ENCODE data around the gene DTX1. TPM values are rescaled to one million over a fixed set of nuclear protein-coding genes. Genes with fewer than 3 reads are reported as not detected.
"Not testable (repeated sequence)": the region's sequence is repeated elsewhere in the genome, so short reads cannot be mapped to it uniquely, and the experiment has no call there.

DTX1 gene
- polyA plus RNA-seq, 4 donors, result 11.1 to 15.1 (median 13.0) TPM

DNA sequence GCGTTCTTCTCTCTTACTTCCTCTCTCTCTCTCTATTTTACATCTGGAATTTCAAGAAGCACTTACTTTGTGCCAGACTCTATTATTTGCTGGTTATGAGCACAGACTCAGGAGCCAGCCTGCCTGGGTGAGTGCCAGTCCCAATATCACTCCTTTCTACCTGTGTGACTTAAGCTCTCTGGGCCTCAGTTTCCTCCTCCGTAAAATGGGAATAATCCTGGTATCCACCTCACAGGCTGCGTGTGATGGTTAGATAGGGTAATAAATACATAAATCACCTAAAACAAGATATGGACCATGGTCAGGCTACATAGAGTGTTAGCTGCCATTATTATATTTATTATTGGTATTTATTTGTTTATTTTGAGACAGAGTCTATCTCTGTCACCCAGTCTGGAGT lies 54.7 kb downstream of the DTX1 start:
- DNase-seq (ENCODE audit: low read depth in 4 of 4, low spot score in 3 of 4), result no peak

DNA sequence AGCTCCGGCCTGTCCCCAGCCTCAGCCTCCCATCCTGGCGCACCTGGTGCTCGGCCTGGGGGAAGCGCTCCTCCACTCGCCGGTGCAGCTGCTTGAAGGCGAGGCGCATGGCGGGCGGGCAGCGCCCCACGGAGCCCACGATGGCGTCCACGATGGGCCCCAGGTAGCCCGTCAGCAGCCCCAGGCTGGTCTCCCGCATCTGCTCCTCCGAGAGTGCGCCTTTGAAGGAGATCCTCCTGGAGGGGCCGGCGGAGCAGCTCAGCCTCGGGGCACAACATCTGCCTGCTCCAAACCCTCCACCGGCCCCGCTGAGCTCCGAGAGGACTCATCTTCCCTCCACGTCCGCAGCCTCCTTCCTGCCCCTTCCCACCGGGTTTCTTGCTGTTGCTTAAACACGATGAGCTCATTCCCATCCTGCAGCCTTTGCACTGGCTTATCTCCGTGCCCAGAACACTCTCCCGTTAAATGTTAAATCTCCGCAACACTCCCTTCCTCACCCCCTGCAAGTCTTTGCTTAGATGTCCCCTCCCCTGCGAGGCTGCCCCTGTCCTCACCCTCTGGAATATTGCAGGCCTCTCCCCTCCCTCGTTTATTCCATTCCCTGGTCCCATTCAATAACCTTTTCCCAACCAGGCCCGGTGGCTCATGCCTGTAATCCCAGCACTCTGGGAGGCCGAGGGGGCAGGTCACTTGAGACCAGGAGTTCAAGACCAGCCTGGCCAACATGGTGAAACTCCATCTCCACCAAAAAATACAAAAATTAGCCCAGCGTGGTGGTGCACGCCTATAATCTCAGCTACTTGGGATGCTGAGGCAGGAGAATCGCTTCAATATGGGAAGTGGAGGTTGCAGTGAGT lies 55.7 kb downstream of the DTX1 start:
- no peak for DNase-seq (ENCODE audit: low read depth in 4 of 4, low spot score in 3 of 4)

DNA sequence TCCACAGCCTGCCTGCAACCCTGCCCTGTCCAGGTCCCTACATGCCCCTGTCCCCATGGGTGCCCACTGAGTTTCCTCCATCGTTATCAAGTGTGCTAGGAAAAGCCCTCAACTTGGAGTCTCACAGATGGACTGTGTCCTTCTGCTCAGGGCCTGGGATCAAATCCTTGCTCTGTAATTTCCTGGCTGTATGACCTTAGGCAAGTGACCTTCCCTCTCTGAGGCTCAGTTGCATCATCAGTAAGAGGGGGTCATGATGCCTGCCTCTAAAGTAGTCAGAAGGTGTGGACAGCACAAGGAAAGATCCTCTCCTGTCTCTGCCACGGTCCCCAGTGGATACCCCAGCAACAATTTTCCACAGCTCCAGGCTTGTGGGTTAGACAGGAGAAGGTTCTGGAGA lies 56.9 kb downstream of the DTX1 start:
- no peak for DNase-seq (ENCODE audit: low read depth in 4 of 4, low spot score in 3 of 4)

DNA sequence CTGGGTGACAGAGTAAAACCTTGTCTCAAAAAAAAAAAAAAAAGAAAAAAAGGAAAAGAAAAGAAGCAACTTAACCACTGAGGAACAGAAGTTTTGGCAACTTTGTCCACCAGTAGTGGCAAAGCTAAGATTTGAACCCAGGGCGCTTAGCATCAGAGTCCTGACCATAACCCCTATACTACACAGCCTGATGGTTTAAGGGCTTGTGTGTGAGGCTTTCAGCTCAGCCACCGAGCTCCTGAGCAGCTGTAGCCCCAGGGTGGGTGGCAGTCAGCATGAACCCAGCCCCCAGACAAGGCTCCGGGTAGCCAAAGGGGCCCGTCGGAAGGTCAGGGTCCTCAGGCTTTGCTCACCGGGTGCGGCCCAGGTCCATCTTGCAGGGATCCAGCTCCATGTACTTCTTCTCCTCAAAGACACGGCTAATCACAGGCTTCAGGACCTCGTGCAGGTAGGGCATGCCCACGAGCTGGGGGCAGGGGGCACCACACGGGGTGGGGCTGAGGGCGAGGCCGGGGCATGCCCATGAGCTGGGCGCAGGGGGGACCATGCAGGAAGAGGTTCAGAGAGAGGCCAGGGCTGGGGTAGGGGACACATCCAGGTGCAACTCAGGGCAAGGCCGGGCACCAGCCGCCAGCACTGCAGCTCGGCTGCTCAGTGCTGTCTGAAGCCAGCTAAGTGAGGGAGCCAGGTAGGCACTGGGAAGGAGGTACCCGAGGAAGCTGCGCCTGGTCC lies 58.1 kb downstream of the DTX1 start:
- DNase-seq (ENCODE audit: low read depth in 4 of 4, low spot score in 3 of 4), result no peak

DNA sequence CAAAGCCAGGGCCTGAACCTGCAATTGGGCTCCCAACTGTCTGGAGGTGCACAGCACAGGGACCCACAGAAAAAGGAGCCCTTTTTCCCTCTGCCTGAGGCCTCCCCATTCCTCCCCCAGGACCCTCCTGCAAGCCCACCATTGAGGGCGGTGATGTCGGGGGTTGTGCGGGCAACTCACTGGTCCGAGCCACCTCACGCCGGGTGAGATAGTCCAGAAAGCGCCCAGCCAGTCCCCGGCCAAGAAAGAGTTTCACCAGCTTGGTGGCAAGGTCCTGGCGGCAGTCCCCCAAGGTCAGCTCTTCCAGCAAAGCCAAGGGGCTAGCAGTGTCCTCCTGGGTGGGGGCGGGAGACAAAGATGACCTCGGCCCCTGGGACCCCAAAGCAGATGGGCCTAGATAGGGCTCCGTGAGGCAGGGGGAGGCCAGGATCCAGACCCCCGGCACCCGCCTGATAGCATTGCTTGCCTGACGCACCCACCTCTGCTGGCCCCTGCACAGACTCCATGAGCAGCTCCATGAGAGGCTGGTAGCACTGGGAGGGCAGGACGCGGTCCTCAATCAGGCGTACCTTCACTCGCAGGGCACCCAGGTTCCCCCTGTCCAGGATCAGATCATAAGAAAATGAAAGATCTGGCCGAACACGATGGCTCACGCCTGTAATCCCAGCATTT lies 59.1 kb downstream of the DTX1 start:
- DNase-seq (ENCODE audit: low read depth in 4 of 4, low spot score in 3 of 4), result no peak

DNA sequence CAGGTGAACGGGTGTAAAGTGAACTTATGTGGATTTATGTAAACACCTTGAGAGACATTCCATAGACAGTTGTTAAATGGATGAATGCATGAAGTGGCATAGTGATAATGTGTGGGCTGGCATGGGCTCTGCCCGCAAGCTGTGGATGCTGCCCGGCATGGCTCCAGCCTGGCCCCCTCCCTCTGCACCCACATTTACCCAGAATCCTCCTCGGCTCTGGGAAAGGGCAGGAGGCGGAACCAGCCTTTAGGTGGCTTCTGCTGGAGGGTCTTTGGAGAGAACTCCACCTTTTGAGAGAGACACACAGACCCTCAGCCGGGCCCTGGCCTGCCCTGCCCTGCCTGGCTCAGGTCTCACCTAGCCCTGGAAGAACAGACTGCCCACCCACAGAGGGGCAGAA lies 60.3 kb downstream of the DTX1 start:
- no peak for DNase-seq (ENCODE audit: low read depth in 4 of 4, low spot score in 3 of 4)

DNA sequence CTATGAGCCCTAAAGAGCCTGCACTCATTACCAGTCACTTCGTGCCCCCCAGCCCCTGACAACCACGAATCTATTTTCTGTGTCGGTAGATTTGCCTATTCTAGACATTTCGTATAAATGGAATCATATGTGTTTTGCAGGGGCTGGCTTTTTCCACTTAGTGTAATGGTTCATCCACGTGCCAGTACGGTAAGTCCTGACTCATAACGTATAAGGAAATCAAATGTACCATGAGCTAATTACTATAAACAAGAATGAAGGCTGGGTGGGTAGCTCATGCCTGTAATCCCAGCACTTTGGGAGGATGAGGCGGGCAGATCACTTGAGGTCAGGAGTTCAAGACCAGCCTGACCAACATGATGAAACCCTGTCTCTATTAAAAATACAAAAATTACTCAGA lies 61.2 kb downstream of the DTX1 start:
- DNase-seq (ENCODE audit: low read depth in 4 of 4, low spot score in 3 of 4), result not testable (repeated sequence)

DNA sequence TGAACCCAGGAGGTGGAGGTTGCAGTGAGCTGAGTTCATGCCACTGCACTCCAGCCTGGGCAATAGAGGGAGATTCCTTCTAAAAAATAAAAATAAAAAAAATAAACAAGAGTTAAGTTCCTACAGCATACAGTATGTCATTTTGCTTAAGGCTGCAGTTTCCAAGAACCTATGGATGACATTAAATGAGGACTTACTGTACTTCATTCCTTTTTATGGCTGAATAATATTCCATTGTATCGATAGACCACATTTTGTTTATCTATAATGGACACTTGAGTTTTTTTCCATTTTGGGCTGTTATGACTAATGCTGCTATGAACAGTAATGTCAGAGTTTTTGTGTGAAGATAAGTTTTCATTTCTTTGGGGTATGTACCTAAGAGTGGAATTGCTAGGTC lies 61.6 kb downstream of the DTX1 start:
- DNase-seq (ENCODE audit: low read depth in 4 of 4, low spot score in 3 of 4), result no peak

DNA sequence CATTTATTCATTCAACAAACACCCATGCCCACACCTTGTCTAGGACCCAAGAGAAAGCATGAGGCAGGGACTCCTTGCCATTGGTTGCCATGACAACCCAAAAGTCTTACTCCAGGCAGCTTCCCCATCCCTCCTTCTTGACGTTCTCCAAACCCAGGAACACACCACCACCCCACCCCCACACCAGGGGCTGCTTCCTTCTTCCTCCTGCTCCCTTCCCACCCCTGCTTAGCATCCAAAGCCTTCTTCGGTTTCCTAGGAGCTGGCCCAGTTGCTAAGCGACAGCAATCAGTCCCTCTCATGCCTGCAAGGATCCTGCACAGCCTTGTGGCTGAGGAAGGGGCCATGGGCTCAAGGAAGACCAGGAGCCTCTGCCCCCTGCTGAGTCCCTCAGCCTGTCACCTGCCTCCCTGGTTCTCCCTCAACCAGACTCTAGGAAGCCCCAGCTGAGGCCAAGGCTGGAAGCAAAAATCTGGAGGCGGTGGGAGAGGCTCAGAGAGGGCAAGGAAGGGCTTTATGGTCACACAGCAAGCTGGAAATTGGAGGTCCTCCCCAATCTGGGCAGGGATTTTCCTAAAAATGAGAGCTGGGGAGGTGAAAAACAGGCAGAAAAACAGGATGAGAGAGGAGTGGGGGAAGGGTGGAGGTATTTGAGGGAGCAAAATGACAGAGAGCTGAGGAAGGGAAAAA lies 63.6 kb downstream of the DTX1 start:
- no peak for DNase-seq (ENCODE audit: low read depth in 4 of 4, low spot score in 3 of 4)

DNA sequence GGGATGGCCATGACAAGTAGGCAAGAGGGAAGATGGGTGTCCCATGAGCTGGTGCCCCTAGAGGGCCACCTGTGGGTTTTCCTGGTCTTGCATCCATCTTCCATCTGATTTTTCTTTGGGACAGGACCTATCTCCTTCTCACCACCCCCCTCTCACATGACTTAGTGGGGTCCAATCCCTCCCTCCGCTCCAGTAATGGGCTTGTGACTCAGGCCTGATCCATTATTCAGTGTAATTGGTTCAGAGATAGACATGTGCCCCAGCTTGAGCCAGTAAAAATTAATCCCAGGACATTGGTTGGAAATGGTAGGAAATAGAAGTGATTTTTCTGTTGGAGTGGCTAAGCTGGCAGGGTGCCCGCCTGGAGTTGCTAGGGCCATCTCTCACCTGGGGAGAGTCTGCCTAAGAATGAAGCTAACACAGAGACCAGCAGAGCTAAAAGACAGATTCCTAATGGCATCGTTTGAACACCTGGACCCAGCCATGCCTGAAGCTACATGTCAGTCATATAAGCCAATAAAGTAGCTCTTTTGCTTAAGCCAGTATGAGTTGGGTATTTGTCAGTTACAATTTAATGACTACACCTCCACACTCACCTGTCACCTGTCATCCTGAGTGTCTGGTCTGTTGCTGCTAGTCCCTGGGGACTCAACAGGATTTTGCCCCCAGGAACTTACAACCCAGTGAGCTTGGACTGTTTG lies 64.3 kb downstream of the DTX1 start:
- DNase-seq (ENCODE audit: low read depth in 4 of 4, low spot score in 3 of 4), result no peak

DNA sequence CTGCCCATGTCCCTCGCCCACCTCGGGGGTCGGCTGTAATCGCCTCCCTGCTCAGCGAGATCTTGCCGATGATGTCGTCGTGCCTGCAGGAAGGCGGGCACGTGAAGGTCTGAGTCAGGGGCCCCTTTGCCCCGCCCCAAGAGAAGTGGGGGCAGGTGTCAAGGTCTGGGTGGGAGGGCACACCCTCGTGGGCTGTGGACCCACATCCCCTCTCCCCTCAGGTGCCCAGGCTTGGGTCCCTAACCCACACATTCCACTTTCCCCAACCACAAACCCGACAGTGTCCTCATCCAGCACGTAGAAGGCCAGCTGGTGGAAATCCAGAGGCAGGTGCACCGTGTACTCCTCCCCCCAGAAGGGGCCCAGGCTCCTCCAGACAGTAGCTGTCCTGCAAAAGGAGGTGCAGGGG lies 71.3 kb downstream of the DTX1 start:
- no peak for DNase-seq (ENCODE audit: low read depth in 4 of 4, low spot score in 3 of 4)

DNA sequence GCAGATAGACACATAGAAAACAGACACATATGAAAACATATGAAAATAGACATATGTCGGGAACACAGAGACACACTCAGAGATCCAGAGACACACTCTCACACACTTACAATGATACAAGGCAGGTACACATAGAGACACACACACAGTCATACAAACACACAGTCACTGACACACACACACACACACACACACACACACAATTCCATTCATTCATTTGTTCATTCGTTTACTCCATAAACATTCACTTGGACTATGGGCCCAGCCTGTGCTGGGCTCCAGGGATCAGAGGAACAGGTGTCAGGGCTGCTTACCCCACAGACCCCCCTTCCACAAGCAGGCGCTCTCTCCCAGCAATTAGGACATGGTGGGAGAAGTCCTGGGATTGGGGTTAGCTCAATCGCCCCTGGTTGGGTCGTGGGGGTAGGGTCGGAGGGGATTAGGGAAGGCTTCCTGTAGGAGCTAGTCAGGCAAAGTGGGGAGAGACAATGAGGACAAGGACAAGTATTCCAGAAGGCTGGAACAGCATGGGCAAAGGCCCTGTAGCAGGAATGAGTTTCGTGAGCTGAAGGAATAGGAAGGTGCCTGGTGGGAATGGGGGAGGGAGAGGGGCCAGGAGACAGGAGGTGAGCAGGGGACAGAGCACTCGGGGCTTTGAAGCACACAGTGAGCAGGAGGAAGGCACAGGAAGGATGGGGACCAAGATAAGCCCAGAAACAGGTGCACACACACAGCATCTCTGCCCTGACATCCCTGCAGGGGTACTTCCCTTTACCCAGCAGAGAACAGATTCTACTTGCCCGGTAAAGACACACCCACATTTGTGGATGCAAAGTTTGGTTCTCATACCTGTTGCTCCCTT lies 72.5 kb downstream of the DTX1 start:
- no peak for DNase-seq (ENCODE audit: low read depth in 4 of 4, low spot score in 3 of 4)

DNA sequence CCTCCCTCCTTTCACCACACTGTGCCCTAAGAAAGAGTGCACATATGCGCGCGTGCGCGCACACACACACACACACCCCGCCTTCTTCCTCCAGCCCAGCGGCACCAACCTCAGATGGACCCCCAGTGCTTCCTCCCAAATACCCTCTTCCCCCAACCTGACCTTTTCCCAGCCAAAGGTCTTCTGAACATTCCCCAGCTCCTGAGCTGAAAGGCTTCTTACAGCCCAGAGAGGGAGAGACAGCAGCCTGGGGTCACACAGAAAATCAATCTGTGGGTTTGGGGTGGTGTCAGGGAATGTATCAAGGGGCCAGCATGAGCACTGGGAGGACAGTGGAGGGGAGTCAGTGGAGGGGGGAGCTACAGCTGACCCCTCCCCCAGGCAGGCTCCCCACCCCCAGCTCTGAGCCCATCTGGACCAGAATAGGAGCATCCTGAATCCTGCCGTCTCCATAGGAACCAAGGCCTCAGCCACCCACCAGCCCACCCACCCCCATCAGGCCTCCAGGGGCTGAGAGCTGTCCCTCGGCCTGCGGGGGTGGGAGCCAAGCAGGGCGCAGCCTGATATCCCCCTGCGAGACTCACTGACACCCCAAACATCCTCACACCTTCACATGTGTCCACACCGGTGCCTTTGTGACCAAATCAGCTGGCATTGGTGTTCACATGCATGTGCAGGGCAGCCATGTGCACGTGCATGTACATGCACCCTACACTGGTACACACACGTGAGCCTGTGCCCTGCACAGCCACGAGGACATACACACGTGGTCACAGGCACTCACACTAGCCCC lies 73.3 kb downstream of the DTX1 start:
- DNase-seq (ENCODE audit: low read depth in 4 of 4, low spot score in 3 of 4), result no peak

DNA sequence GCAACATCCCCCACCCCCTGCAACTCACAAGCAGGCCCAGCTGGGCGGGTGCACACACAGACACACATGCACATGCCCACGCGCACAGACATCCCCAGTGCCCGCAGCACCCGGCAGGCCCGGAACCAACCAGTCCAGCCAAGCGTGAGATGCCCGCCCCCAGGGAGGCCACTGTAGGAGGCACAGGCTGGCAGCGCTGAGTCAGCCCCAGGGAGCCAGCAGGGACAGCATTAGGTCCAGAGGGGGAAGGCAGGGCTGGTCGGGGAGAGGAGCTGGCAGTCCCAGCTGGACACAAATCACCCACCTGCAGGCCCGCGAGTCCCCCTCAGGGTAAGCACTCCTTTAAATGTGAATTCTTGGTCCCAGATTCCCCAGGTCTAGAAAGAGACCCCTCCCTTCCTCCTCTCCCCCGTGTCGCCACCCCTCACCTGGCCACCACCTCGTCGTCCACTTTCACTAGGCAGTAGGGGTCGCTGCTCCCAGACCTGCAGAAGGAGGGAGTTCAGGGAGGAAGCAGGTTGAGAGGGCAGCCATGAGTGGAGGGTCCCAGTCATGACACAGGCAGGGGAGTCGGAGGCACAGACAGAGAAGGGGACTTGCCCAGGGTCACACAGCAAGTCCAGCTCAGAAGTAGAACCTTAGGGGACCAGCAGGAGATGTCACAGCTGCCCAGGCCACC lies 74.1 kb downstream of the DTX1 start:
- no peak for DNase-seq (ENCODE audit: low read depth in 4 of 4, low spot score in 3 of 4)

DNA sequence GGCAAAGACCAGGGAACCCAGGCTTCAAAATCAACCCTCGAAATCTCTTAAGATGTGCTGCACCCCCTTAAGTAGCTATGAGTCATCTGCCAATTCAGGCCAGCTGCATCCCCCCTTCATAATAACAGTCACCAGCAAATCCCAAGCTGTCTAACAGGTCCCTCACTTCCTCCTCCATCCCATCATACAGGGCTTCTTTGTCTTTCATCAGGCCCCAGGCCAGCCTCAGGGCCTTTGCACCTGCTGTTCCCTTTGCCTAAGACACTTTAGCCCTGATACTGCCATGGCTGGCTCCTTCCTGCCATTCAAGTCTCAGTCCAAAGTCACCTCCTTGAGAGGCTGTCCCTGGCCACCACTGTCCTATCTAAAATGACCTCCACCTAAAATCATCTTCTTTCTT lies 75.0 kb downstream of the DTX1 start:
- no peak for DNase-seq (ENCODE audit: low read depth in 4 of 4, low spot score in 3 of 4)

DNA sequence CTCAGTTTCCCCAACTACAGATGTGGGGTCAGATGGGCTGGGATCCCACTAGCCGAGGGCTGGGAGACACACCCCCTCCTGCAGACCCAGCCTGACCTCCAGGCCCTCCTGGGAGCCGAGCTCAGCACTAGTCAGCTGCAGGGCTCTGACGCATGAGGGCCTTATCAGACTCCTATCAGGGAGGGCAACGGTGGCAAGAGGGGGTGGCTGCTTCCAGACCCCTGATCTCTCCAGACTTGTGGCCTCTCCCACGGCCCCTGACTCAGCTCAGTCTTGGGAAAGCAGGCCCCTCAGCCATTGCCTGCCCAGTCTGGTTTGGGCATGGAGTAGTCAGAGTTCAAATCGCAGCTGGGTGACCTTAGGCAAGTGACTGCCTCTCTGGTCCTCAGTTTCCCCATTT lies 76.5 kb downstream of the DTX1 start:
- DNase-seq (ENCODE audit: low read depth in 4 of 4, low spot score in 3 of 4), result no peak

DNA sequence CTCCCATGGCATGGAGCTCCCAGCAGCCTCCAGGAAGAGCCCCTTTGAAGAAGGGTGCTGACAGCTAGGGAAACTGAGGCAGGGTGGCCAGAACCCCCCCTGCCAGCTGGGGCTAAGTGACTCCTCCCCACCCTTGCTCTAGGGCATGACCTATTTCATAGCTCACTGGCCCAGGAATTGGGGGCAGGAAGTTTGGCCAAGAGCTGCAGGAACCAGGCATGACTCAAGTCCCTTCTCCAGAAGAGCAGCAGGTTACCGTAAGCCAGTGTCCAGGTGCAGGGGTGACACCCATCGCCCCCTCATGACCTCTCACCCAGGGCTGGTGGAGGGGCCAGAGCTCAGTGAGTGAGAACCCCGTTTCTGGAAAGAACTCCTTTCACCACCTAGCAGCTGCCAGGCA lies 77.1 kb downstream of the DTX1 start:
- DNase-seq (ENCODE audit: low read depth in 4 of 4, low spot score in 3 of 4), result no peak

DNA sequence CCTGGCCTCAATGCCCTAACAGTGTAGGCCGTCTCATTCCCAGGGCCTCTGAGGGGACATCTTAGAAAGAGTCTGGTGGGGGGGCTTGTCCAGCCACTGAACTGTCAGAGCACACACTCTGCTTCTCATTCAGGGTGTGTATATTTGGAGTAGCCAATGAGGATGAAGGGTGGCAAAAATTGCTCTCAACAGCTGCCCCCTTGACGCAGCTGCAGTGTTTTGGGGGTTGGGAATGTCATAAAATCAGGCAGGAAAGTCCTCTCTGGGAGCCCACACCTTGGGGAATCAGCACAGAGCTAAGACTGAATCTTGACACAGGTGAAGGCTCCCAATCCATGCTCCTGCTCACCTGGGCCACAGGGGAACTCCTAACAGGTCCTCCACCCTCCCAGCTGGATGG lies 77.5 kb downstream of the DTX1 start:
- no peak for DNase-seq (ENCODE audit: low read depth in 4 of 4, low spot score in 3 of 4)

All from right renal pelvis (tissue), 4 donors.